Measurements from ENCODE around the gene PPIF. TPM values are rescaled to one million over a fixed set of nuclear protein-coding genes. Genes with fewer than 3 reads are reported as not detected.

PPIF gene
- total RNA-seq, 1 donor from 2014 or later, result 16.2 TPM

DNA sequence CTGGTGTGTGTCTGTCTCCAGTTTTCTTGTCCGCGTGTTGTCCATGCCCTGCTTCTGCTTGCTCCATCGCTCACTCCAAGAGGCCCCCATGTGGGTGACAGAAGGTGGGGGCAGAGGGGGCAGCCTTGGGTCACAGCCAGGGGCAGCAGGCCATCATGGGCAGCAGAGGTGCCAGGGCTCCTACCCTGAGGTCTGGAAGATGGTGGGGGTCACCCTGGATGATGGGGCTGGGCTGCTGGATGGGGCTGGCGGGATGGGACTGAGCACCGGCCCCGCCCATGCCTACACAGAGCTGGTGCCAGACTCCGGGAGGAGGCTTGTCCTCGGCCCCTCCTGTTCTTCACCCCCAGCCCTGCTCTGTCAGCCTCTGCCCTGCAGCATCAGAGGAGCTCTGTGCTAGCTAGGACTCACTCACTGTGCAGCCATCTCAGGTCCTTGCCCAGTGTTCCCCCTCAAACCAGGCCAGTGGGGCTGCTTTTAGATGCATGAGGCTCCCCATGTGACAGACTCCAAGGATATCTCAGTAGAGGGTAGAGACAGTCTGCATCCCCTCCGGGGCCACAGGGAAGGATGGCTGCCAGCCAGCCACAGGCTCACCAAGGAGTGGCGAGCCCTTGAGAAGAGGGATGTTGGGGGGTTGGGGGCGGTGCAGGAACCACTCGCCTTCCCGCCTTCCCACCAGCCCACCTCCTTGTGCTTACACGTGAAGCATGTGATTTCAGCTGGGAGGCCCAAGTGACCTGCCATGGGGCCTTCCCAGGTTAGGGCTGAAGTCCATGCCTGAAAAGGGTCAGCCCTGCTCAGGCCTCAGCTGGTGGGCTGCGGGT, 35.5 kb upstream of the PPIF start:
- Mint-ChIP-seq H3K27me3 (ENCODE audit: low read depth) (no peaks in the 10 kb centered on the region), H3K9me3 (ENCODE audit: low read depth) (no peaks in the 10 kb centered on the region), H3K4me3 (ENCODE audit: unreplicated experiment) (no peak overlapping the region), H3K4me1 (ENCODE audit: low read depth) (peaks cover 3% of the 10 kb centered on the region), H3K27ac (ENCODE audit: unreplicated experiment) (no peak overlapping the region), H3K36me3 (ENCODE audit: low read depth) (peaks cover 33% of the 10 kb centered on the region)
- DNase-seq (ENCODE audit: low spot score), result peak; percentile 82
- TF ChIP-seq, protein P1, sequence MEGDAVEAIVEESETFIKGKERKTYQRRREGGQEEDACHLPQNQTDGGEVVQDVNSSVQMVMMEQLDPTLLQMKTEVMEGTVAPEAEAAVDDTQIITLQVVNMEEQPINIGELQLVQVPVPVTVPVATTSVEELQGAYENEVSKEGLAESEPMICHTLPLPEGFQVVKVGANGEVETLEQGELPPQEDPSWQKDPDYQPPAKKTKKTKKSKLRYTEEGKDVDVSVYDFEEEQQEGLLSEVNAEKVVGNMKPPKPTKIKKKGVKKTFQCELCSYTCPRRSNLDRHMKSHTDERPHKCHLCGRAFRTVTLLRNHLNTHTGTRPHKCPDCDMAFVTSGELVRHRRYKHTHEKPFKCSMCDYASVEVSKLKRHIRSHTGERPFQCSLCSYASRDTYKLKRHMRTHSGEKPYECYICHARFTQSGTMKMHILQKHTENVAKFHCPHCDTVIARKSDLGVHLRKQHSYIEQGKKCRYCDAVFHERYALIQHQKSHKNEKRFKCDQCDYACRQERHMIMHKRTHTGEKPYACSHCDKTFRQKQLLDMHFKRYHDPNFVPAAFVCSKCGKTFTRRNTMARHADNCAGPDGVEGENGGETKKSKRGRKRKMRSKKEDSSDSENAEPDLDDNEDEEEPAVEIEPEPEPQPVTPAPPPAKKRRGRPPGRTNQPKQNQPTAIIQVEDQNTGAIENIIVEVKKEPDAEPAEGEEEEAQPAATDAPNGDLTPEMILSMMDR (IDR thresholded peaks at IDR 0.05), result no peak

DNA sequence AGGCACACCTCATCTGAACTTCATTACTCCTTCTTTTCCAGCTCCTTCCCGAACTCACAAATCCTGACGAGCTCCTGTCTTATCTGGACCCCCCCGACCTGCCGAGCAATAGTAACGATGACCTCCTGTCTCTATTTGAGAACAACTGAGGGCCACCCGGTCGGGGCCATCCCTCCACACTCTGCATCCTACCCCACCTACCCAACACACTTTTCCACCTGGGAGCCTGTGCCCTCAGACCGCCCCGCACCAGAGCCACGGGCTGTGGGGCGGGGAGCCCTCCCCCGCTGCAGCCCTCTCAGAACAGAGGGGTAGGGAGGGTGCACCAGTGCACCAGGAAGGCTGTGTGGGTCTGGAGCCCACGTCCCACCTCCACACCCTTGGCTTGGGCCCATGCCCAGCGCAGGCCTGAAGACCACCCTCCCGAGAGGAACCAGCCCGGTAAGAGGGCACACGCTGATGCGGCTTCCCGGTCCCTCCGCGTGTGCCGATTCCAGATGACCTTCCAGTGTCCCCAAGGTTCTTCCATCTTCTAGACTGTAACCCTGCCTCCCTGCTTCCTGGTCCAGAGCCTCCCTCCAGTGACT, 34.6 kb upstream of the PPIF start:
- H3K27ac Mint-ChIP-seq (ENCODE audit: unreplicated experiment), result no peak overlapping the region
- DNase-seq (ENCODE audit: low spot score), result peak; percentile 87
- no peaks in the 10 kb centered on the region for H3K9me3 Mint-ChIP-seq (ENCODE audit: low read depth)
- H3K27me3 Mint-ChIP-seq (ENCODE audit: low read depth), result no peaks in the 10 kb centered on the region
- H3K4me3 Mint-ChIP-seq (ENCODE audit: unreplicated experiment), result no peak overlapping the region
- H3K36me3 Mint-ChIP-seq (ENCODE audit: low read depth), result peaks cover 31% of the 10 kb centered on the region
- TF ChIP-seq, protein P1 (IDR thresholded peaks at IDR 0.05), result no peak
- H3K4me1 Mint-ChIP-seq (ENCODE audit: low read depth), result peaks cover 12% of the 10 kb centered on the region

DNA sequence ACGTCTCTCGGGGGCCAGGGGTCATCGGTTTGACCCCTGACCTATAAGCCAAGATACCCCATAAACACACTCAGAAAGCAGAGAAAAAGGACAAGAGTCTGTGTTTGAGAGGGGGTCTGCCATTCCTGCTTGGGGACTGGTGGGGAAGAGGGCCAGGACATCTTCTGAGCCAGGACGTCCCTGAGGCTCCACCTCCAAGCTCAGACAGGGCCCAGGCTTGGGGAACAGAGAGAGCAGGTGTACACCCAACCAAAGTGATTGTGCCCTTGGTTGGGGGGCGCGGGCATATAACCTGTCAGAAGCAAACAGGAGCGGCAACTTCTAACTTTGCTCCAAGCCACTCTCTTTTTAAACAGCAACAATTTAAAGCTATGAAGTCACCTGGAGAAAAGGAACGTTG, 33.9 kb upstream of the PPIF start:
- H3K4me3 Mint-ChIP-seq (ENCODE audit: unreplicated experiment), result no peak overlapping the region
- peaks cover 18% of the 10 kb centered on the region for H3K4me1 Mint-ChIP-seq (ENCODE audit: low read depth)
- no peaks in the 10 kb centered on the region for H3K9me3 Mint-ChIP-seq (ENCODE audit: low read depth)
- H3K27ac Mint-ChIP-seq (ENCODE audit: unreplicated experiment), result no peak overlapping the region
- TF ChIP-seq, protein P1 (IDR thresholded peaks at IDR 0.05), result no peak
- peaks cover 25% of the 10 kb centered on the region for H3K36me3 Mint-ChIP-seq (ENCODE audit: low read depth)
- no peaks in the 10 kb centered on the region for H3K27me3 Mint-ChIP-seq (ENCODE audit: low read depth)
- peak; percentile 47 for DNase-seq (ENCODE audit: low spot score)

DNA sequence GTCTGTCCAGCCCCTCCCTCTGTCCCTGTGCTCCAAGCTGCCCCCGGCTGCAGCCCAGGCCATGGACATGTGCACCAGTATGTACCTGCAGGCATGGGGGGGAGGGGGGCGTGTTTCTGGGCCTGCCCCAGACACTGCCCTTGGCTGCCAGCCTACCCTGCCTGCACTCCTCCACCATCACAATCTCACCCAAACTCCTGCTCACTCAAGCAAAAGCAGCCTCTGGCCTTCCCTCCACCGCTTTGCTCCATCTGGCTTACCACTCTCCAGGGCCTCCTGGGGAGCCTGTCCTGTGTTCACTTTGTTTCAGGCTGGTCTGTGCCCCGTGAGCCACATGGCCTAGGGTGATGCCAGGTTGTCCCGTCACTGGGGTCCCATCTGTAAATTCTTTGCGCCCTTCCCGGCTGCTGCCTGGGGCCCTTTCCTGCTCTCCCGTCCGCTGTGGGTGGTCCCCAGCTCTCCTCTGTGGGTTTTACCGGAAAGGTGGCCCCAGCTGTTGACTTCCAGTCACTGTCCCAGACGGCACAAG, 33.3 kb upstream of the PPIF start:
- Mint-ChIP-seq H3K36me3 (ENCODE audit: low read depth) (peaks cover 23% of the 10 kb centered on the region), H3K4me3 (ENCODE audit: unreplicated experiment) (no peak overlapping the region), H3K27ac (ENCODE audit: unreplicated experiment) (no peak overlapping the region), H3K27me3 (ENCODE audit: low read depth) (no peaks in the 10 kb centered on the region), H3K9me3 (ENCODE audit: low read depth) (no peaks in the 10 kb centered on the region), H3K4me1 (ENCODE audit: low read depth) (peaks cover 21% of the 10 kb centered on the region)
- TF ChIP-seq, protein P1 (IDR thresholded peaks at IDR 0.05), result no peak
- peak; percentile 75 for DNase-seq (ENCODE audit: low spot score)

DNA sequence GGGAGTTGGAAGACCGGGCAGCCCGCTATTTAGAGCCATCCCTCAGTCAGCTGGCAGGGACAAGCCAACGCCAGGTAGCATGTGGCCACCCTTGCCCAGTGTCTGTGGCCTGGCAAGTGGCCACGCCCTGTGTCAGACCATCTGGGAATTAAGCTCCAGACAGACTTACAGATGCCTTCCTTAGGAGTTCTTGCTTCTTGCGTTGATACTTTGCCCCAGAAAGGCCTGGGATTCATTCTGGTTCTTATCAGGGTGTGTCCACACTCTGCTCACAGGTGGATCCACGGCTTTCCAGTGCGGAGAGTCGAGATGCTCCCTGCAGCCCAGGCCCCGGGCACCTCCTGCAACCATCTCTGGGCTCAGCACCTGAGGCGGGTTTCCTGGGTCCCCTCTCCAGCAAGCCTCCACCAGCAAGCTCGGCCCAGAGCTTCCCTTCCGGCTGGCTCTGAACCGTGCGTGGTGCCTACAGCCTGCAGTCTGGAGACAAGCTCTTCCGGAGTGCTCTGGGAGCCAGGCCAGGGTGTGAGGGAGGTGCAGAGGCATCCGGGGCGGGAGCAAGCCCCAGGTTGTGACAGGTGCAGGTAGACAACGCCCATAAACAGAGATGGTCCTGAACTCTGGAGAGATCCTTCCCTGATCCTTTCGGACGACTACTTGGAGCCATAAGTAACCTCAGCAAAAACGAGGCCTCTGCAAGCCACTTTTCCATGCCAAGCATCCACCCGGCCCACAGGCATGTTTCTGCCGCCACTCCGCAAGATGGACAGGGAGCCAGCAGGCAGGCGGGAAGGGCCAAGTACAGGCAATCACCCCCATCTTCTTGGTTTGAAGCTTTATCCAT, 32.3 kb upstream of the PPIF start:
- TF ChIP-seq, protein P1 (IDR thresholded peaks at IDR 0.05), result no peak
- Mint-ChIP-seq H3K27ac (ENCODE audit: unreplicated experiment) (no peak overlapping the region), H3K9me3 (ENCODE audit: low read depth) (no peaks in the 10 kb centered on the region), H3K36me3 (ENCODE audit: low read depth) (peaks cover 20% of the 10 kb centered on the region), H3K27me3 (ENCODE audit: low read depth) (no peaks in the 10 kb centered on the region), H3K4me3 (ENCODE audit: unreplicated experiment) (no peak overlapping the region), H3K4me1 (ENCODE audit: low read depth) (peaks cover 22% of the 10 kb centered on the region)
- DNase-seq (ENCODE audit: low spot score), result peak; percentile 86
